ENCODE results near the gene GPD1L.
"Not testable (repeated sequence)": the region's sequence is repeated elsewhere in the genome, so short reads cannot be mapped to it uniquely, and the experiment has no call there.

GPD1L gene

DNA sequence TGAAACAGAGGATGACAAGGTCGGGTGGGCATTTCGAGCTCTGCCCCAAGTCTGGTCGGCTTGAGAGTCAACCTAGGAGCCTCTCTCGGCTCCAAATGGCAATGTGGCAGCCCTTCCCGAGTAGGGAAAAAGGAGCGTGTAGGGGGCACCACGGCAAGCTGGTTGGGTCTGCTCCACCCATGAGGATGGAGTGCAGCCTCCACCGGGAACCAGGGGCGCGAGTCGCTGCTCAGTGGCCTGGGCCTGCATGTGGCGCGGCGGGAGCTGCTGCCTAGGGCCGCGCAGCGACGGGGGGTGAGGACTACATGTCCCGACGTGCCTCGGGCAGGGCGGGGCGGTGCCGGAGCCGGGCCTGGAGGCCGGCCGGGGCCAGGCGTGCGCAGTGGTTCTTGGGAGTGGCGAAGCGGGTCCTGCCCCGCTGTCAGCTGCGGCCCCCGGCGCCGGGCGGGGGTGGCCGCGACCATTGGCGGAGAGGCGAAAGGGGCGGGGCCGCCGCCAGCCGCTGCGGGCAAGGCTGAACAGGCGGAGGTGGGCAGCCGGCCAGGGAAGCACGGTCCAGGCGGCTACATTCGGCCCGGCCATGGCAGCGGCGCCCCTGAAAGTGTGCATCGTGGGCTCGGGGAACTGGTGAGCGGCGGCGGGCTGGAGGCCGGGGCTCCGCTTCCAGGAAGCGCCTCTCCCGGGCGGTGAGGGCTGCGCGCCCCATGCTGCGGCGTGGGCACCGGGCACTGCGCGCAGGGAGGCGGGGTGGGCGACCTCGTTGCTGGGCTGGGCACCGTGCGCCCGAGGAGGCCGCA, at the start of gene GPD1L:
Gene GPD1L, plus strand, starts transcription at position 489 of the 797 bp plus-strand sequence. Its CDS starts 92 bp downstream, at position 581.
- DNase-seq = peak; percentile 96

- not testable (repeated sequence) for DNase-seq
Observed at GRCh38 chr3:32058465-32058864, 48.0 kb upstream of the GPD1L start.

- no peak for DNase-seq
Observed at GRCh38 chr3:32062950-32063582, 43.4 kb upstream of the GPD1L start.

- no peak for DNase-seq
Observed at GRCh38 chr3:32066686-32067085, 39.7 kb upstream of the GPD1L start.

GRCh38 chr3:32074194-32074593, 32.2 kb upstream of the GPD1L start:
- DNase-seq = not testable (repeated sequence)

GRCh38 chr3:32076566-32076965, 29.9 kb upstream of the GPD1L start:
- DNase-seq = no peak

- no peak for DNase-seq
Observed at GRCh38 chr3:32077260-32078084, 28.9 kb upstream of the GPD1L start.

DNA sequence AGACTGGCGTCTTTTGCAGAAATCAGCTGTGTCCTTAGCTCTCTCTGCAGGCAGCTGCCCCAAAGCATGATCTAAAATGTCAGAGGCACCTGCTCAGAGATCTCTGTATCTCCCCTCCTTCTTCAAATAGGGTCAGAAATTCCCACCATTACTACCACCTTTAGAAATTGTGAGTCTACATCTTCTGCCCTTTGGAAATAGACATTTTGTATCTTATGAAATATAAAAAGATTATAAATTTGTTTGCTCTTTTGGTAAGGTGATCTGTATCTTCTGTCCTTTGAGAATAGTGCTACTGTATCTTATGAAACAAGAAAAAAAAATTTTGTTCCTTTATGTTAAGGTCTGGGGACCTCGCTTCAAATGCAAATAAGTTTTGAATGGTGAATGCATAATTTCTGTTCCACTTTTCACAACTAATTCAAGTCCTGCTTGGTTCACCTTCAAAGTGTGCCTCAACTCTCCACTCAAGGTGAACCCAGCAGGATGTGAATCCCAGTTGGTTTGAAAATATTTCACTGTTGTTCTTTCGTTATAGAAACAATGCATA, 28.3 kb upstream of the GPD1L start:
- no peak for DNase-seq

DNA sequence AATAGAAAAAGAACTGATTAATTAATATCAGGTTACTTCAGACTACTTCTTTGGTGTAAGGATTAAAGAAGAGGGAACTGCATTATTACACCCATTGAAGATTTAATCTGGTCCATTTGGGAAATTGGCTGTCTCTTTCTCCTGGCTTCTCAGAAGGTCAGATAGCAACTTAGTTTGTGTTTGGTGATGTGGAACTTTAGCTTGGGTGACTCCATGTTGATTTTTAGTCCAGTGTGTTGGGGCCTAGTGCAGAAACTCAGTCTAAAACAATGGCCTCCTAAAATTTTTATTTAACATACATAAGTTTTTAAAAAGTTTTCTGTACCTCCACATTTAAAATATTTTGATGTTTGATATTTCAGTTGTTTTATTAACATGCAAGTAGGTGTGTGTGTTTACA, 27.6 kb upstream of the GPD1L start:
- no peak for DNase-seq

- DNase-seq = no peak
Observed at GRCh38 chr3:32082721-32083120, 23.7 kb upstream of the GPD1L start.

DNA sequence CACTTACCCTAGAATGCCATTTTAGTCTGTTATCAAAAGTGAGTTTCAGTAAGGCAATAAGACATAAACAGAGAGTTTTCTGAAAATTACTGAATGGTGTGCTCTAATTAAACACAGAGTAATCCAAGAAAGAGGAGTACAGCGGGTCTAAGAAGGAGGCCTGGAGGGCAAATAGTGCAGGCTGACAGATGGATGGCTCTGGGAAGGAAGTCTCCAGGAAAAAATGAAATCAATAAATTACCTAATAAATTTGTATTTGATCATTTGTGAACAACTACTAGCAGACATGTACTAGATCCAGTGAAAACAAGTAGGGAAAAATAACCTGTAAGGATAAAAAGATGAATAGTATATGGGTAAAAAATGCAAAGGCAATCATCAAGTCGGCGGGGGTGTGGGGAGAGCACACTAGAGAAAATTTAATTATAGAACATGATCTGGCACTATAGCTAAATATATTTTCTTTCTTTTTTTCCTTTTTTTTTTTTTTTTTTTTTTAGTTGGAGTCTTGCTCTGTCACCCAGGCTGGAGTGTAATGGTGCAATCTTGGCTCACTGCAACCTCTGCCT, 22.6 kb upstream of the GPD1L start:
- no peak for DNase-seq

GRCh38 chr3:32084870-32085269, 21.6 kb upstream of the GPD1L start:
- no peak for DNase-seq

- DNase-seq = no peak
Observed at GRCh38 chr3:32086464-32086863, 20.0 kb upstream of the GPD1L start.

DNA sequence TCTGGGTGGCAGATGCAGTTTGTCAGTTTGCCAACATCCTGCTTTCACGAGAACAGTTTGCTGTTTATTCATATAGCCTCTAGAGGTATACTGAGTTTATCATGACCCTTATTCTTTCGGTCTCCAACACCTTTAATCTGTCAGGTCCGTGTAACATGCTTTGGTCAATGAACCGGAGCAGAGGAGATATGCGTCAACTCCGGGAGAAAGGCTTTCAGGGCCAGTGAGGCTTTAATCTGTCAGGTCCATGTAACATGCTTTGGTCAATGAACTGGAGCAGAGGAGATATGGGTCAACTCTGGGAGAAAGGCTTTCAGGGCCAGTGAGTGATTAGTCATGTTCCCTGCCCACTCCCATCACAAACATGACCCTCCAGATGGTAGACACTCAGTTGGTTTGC, 16.9 kb upstream of the GPD1L start:
- DNase-seq = no peak

- no peak for DNase-seq
Observed at GRCh38 chr3:32093204-32093603, 13.2 kb upstream of the GPD1L start.

DNA sequence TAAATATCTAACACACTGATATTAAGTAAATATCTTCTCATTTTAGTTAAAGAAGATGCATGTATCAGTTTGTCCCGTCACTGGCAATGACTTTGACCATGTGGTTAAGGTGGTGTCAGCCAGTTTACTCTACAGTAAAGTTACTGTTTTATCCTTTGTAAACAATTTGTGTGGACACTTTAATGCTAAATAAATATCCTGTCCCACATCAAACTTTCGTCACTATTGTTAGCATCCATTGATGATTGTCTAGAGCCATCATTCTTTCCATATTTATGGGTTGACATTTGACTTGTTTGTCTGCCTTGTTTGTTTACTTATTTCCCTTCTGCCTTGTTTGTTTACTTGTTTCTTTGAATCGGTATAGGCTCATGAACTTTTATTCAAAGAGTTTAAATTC, 11.0 kb upstream of the GPD1L start:
- no peak for DNase-seq

DNA sequence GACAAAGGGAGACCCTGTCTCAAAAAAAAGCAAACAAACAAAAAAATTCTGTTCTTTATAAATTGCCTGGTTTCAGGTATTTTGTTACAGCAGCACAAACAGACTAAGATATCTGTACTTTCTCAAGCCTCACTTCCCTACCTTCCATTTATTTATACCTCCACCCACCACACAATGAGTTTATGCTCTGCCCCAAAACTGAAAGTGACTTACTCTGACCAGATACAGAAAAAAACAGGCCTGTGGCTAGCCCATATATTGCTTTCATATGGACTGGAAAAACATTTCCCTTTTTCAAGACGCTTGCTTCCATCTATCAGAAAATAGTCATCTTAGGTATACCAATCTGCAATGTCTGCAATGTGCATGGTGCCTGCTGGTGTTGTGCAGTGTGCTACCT, 8.7 kb upstream of the GPD1L start:
- DNase-seq = no peak

- DNase-seq = no peak
Observed at GRCh38 chr3:32098528-32098927, 7.9 kb upstream of the GPD1L start.

DNA sequence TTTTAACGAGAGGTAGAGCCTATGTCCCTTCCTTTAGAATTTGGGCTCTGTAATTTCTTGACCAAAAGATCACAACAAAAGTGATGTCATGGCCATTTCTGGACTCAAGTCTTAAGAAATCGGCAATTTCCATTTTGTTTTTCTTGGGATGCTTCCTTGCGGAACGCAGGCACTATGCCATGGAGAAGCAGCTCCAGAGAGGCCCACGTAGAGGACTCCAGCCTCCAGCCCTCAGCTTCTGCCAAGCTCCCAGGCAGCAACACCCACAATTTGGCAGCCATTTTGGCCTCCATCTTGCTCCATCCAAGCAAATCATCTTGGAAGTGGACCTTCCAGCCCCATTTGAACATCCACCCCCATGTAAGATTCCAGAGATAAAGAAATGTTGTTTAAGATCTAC, 6.0 kb upstream of the GPD1L start:
- no peak for DNase-seq

- no peak for DNase-seq
Observed at GRCh38 chr3:32102289-32102688, 4.1 kb upstream of the GPD1L start.

DNA sequence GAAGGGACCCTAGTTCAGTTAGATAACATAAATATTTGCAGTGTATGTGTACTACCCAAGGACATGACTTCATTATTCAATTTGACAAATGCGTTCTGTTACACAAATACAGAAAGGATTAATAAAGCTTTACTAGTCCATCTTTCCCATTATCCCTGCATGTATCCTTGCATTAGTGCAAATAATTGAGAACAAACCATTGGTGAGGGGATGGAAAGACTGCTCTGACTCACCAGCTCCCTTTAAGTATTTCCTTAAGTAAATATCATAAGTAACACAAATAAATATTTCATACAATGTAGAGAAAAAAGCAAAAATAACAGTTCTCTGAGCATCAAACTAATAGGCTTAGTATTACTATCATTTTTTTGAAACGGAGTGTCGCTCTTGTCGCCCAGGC, 1.9 kb upstream of the GPD1L start:
- no peak for DNase-seq

DNA sequence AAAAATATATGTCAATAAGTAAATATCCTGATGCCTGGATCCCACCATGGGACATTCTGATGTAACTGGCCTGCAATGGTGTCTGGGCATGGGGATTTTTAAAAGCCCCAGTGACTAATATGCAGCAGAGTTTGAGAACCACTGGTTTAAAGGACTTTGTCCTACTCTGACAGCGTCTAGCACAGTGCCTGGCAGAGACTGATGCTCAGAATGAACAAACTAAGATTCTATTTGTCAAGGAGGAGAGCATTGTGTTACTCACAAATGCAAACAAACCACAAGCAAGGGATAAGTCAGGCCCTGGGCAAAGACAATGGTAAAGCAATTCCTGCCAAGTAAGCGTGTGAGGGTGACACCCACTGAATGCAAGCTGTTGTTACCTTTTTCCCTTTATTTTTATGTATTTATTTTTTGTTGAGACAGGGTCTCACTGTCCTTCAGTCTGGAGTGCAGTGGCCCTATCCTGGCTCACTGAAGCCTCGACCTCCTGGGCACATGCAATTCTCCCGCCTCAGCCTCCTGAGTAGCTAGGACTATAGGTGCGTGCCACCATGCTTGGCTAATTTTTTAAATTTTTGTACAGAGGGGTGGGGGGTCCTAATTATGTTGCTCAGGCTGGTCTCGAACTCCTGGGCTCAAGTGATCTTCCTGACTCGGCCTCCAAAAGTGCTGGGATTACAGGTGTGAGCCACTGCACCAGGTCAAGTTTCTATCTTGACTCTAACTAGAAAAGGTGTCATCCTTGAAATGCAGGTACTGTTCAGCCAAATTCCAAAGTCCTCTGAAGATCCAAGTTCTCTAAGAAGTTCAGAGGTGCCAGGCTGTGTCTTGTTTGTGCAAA, 909 bp upstream of the GPD1L start:
- DNase-seq = no peak

Data from stimulated activated CD4-positive, alpha-beta T cell treated with anti-CD3 and anti-CD28 coated beads, Interleukin-15, amount 100 ng/mL, for 24 hours (primary cell).